Measurements from ENCODE around the gene GALNT5. TPM values are rescaled to one million over a fixed set of nuclear protein-coding genes. Genes with fewer than 3 reads are reported as not detected.

GALNT5 gene
- total and polyA plus RNA-seq, 10 of the 15 experiments (the other 5 are each of a cell fraction or from before 2014, with no cell fraction given): under 0.01 to 0.25 (median 0.03) TPM; not detected in 4

DNA sequence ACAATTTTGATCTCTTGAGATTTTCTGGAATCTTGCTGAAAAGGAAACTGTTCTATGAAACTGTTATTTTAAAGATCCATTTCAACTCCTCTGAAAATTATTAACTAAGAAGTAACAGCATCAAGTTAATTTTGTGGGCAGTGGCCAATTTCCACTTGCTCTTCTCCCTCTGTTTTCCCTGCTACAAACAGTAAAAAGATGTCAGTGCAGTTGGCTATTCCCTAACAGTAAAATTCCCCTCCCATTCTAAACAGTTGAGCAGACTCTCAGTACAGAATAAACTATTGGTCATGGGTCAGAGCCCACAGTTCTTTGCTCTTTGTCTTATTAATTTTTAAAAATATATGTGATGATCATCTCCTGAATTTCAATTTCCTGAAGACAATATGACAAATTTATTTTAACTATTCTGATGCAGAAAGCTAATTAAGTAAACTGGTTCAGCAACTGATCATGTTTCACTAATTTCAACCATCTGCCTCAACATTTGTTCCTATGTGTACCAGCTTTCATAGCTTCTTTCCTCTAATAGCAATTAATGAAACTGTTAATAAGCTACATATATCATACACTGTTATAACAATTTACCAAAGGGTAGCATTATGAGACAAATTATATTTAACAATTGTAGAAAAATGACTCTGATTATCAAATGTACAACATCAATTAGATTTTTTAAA, 41.1 kb upstream of the GALNT5 start:
- H3K4me3 ChIP-seq: no peak overlapping the region
- H3K36me3 ChIP-seq (ENCODE audit: control insufficient read depth in 2 of 2, insufficient read depth in 2 of 2, low read length in 1 of 2): no peaks in the 10 kb centered on the region
- no peak overlapping the region for H3K27ac ChIP-seq (ENCODE audit: control insufficient read depth, insufficient read depth)
- FAIRE-seq (no peak), ATAC-seq (no peak), DNase-seq (ENCODE audit: low read depth, low spot score) (no peak)
- intact Hi-C loops (cut with micrococcal nuclease; ENCODE audit: unreplicated experiment) (no loop called here), in situ Hi-C loops (cut with MboI) (no loop called here)
- no TSS peak for BruUV-seq (replicated peaks)
- no peaks in the 10 kb centered on the region for H4K20me1 ChIP-seq (ENCODE audit: control insufficient read depth, insufficient read depth)
- CTCF ChIA-PET: interaction anchor here (1.2 to 1.4 kb wide), 2 partner anchors 31 to 33 kb away, joined by 3 to 4 read pairs; no protein-coding TSS in a partner anchor
- H3K4me1 ChIP-seq (ENCODE audit: control insufficient read depth, insufficient read depth, low read length): no peaks in the 10 kb centered on the region
- RAD21 ChIA-PET (ENCODE audit: unreplicated experiment): no interaction called here
- H2AFZ ChIP-seq (ENCODE audit: control insufficient read depth, low read depth, low read length): no peak overlapping the region
- H3K9me3 ChIP-seq (replicated peaks; ENCODE audit: control insufficient read depth, insufficient read depth, low read length): no peaks in the 10 kb centered on the region
- H3K9ac ChIP-seq (ENCODE audit: control insufficient read depth, insufficient read depth, low read length): no peak overlapping the region
- SMC1A ChIA-PET (ENCODE audit: uncharacterized antibody, unreplicated experiment): interaction anchor here (1.4 to 1.6 kb wide), 2 partner anchors 14 to 86 kb away, joined by 3 to 4 read pairs; no protein-coding TSS in a partner anchor
- no peaks in the 10 kb centered on the region; a peak in 1 of 4 replicates for H3K27me3 ChIP-seq (replicated peaks in 1 of 2; ENCODE audit: control insufficient read depth in 2 of 2, insufficient read depth in 2 of 2, low read length in 1 of 2)
- POLR2A ChIA-PET: interaction anchor here (0.5 to 0.6 kb wide), 2 partner anchors 15 to 675 kb away, joined by 3 read pairs; no protein-coding TSS in a partner anchor
- H3K4me2 ChIP-seq (ENCODE audit: control insufficient read depth, insufficient read depth): no peak overlapping the region
- no peaks in the 10 kb centered on the region for H3K79me2 ChIP-seq (ENCODE audit: control insufficient read depth, insufficient read depth, low read length)
- TF ChIP-seq EGR1 (IDR thresholded peaks at IDR 0.05; ENCODE audit: borderline replicate concordance in 1 of 2, low read depth in 2 of 2, low read length in 2 of 2): no peak
- TF ChIP-seq RAD51 (IDR thresholded peaks at IDR 0.05): no peak
- TF ChIP-seq CHD2 (IDR thresholded peaks at IDR 0.05; ENCODE audit: borderline replicate concordance, low read depth, low read length): no peak
- no peak for TF ChIP-seq IKZF2 (IDR thresholded peaks at IDR 0.05)
- no peak for TF ChIP-seq KLF5 (IDR thresholded peaks at IDR 0.05; ENCODE audit: partially characterized antibody)
- no peak for TF ChIP-seq CREM (IDR thresholded peaks at IDR 0.05; ENCODE audit: low read depth)
- no peak for TF ChIP-seq CEBPB (IDR thresholded peaks at IDR 0.05; ENCODE audit: borderline replicate concordance in 1 of 2, low read depth in 2 of 2, low read length in 2 of 2)
- TF ChIP-seq, protein P1, sequence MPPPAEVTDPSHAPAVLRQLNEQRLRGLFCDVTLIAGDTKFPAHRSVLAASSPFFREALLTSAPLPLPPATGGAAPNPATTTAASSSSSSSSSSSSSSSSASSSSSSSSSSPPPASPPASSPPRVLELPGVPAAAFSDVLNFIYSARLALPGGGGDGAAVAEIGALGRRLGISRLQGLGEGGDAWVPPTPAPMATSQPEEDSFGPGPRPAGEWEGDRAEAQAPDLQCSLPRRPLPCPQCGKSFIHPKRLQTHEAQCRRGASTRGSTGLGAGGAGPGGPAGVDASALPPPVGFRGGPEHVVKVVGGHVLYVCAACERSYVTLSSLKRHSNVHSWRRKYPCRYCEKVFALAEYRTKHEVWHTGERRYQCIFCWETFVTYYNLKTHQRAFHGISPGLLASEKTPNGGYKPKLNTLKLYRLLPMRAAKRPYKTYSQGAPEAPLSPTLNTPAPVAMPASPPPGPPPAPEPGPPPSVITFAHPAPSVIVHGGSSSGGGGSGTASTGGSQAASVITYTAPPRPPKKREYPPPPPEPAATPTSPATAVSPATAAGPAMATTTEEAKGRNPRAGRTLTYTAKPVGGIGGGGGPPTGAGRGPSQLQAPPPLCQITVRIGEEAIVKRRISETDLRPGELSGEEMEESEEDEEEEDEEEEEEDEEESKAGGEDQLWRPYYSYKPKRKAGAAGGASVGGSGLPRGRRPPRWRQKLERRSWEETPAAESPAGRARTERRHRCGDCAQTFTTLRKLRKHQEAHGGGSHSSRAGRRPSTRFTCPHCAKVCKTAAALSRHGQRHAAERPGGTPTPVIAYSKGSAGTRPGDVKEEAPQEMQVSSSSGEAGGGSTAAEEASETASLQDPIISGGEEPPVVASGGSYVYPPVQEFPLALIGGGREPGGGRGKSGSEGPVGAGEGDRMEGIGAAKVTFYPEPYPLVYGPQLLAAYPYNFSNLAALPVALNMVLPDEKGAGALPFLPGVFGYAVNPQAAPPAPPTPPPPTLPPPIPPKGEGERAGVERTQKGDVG (CRISPR knock-in tag; IDR thresholded peaks at IDR 0.05): no peak
- TF ChIP-seq CREB1 (IDR thresholded peaks at IDR 0.05; ENCODE audit: low read depth): no peak
- no peak for TF ChIP-seq POLR2A (IDR thresholded peaks at IDR 0.05; ENCODE audit: low read depth, low read length)
- no peak for TF ChIP-seq NFYB (IDR thresholded peaks at IDR 0.05; ENCODE audit: insufficient read depth, low read depth, low read length)
- TF ChIP-seq FOXK2 (IDR thresholded peaks at IDR 0.05): no peak

All from GM12878 (cell line).